Activated naive CD4-positive, alpha-beta T cell treated with Interleukin-2 at 50 U/mL for 16 hours (primary cell): ENCODE measurements around the gene STEEP1.
"Not testable (repeated sequence)": the region's sequence is repeated elsewhere in the genome, so short reads cannot be mapped to it uniquely, and the experiment has no call there.

Source experiments
- DNase-seq: peaks from one replicate; pipeline ENCODE4 v3.0.0-alpha.2; 2020

The STEEP1 gene

GRCh38 chrX:119529345-119530276 is 35.6 kb downstream of the STEEP1 start:
- no peak for DNase-seq

GRCh38 chrX:119523664-119524184 is 41.5 kb downstream of the STEEP1 start:
- no peak for DNase-seq

- no peak for DNase-seq
These were observed 44.0 kb downstream of the STEEP1 start for GRCh38 chrX:119521246-119521645.

- DNase-seq, result no peak
These were observed 46.8 kb downstream of the STEEP1 start for GRCh38 chrX:119518371-119518770.

DNA sequence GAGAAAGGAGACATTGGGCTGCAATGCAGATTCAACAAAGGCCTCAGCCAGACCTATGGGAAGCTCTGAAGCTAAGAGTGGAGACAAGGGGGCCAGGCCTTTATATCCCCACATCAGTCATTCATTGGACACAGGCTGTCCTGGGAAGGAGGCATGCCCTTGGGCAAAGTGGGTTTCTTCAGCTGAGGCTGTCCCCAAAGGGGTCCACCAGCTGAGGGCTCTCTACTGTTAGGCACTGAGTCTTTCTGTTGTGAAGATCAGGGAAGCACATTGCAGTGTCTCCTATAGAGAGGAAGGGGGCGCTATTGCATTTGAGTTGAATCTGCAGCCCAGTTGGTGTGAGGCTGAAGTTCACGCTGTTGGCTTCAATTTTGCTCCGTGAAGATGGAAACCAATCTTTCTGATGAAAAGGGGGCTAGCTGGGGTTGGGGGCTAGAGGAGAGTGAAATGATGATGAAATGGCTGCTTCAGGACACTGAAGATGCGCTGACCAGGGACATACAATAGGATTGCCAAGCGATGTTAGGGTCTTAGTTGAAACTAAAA is 49.0 kb downstream of the STEEP1 start:
- peak; percentile 11 for DNase-seq

GRCh38 chrX:119512146-119512800 is 52.9 kb downstream of the STEEP1 start:
- DNase-seq, result no peak

GRCh38 chrX:119507206-119507605 is 58.0 kb downstream of the STEEP1 start:
- DNase-seq, result no peak

DNA sequence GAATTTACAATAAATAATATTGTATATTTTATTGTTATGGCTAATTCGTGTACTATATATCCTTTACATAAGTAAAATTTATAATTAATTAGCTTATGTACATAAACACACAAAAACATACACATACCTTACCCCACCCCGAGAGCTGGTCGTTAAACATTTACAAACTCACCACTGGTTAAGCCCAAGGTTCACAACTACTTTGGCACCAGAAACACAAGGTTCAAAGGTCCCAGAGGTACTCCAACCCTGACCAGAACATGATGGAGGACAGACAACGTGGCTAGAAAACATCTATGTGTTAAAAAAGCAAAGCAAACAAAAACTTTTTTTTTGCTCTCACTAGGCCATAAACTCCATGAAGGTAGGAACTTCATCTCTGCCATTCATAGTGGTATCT is 59.3 kb downstream of the STEEP1 start:
- no peak for DNase-seq

- DNase-seq, result not testable (repeated sequence)
These were observed 60.1 kb downstream of the STEEP1 start for GRCh38 chrX:119505145-119505544.

DNA sequence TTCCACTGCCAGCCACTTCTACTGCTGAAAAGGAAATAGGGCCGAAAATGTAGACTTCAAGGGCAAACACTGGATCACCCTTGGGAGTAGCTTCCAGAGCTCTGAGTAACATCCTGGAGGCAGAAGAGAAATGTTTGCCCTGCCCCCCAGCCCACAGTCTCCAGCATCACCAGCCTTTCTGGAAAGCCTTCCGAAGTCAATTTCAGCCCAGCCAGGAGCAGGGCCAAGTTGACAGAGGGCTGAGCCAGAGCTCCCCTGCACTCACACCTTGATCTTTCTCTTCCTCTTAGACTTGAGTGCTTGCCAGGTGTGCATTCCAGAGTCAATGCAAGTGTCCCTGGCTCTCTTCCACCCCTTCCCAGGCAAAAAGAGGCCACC is 61.7 kb downstream of the STEEP1 start:
- no peak for DNase-seq

DNA sequence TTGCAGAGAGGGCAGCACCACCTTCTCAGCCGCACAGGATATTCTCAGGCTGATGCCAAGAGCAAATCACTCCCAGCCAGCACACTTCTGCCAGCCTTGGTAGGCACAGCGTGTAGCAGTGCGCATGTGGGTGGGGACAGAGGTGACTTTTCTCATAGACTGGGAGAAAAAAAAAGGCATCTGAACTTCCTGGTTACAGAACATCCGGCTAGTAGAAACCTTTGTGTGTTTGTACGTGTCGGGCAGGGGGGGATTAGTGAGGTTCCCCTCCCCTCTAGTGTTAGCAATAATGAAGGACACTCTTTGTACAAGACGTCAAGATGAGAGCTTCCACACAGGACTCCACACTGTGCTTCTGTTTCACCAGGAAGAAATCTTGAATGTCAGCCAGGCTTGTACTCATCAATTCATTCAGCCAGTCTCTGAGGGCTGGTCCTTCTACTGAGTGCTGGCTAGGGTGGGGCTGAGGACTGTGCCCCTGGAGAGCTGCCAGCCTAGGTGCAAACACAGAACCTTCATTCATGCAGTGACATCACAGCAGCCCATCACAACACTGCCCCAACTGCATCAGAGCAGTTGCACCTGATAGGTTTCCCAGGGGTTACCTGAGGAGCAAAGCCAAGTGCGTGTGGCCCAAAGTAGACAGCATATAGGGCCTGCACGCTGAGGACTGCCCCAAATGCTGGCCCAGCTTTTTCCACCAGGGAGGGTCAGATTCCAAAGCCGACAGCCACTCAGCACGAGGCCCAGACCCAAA is 62.3 kb downstream of the STEEP1 start:
- DNase-seq, result peak; percentile 16

GRCh38 chrX:119501511-119502148 is 63.6 kb downstream of the STEEP1 start:
- no peak for DNase-seq

DNA sequence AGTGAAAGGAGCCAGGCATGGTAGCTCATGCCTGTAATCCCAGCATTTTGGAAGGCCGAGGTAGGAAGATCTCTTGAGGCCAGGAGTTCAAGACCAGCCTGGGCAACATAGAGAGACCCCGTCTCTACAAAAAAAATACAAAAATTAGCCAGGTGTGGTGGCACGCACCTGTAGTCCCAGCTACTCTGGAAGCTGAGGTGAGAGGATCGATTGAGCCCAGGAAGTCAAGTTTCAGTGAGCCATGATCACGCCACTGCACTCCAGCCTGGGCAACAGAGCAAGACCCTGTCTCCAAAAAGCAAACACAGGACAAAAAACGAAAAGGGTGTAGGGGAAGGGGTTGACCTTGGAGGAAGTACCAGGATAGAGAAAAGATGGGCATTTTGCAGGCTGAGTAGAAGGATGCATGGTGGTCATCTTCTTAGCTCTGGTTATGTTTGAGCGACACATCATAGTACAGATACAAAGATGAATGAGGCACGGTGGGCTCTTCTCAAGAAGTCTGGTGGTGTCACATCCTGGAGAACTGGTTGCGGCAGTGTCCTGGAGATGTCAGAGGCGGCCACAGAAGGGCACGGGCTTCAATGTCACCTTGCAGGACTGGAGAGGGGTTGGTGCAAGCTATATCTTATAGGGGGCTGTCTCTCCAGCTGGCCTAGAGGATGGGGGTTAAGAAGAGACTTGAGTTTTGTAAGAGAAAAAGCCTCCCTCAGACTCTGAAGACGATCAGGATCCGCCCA is 65.0 kb downstream of the STEEP1 start:
- no peak for DNase-seq

DNA sequence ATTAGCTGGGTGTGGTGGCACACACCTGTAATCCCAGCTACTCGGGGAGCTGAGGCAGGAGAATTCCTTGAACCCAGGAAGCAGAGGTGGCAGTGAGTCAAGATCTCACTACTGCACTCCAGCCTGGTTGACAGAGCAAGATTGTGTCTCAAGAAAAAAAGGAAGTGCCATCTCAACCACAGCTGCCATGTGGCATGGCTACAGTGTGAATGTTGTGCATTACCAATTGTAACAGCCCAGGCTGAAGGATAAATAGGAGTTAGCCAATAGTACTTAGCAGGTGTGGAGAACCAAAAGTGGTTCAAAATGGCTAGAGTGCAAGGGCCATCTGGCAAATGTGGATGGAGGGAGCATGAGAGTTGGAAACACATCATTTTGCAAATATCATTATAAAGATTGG is 68.0 kb downstream of the STEEP1 start:
- DNase-seq, result no peak

DNA sequence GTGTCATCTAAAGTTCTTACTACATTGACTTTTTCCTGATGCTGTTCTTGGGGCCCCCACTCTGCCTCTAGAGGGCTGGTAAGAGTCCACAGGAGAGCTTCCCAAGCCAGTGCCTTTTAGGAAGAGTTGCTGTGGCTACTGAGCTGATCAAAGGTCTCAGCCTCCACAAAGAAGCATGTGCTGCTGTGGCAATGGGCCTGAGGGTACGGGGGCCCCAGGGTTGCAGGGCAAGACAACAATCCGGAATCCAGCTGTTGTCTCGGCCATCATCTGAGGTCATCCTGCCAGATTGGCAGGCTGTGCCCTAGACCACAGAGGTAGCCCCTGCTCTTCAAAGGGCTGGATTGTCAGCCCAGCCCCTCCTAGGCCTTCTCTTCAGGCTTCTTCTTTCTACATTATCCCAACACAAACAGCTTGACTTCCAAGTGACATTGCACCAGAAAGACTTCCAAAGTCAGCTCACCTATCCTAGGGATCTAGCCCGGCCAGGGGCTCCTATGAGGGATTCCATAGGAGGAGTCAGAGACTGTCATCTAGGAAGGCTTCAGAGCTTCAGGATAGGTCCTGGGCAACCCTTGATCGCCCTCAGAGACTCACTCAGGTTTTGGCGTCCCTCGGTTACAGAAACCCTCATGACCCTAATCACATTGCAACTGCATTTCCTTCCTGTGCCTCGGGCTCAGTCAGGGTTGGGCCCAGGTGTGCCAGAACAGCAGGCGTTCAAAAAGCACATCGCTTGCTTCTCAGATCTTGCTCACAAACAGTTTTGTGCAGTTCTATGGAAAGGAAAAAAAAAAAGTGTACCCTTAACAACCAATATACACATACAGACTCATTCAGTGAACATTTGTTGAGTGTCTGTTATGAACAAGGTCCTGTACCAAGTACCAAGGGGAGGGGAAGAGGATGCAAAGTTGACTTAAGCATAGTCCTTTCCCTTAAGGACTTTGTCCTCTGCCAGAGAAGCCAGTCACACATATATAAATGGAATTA is 69.2 kb downstream of the STEEP1 start:
- DNase-seq, result no peak

- DNase-seq, result not testable (repeated sequence)
These were observed 71.2 kb downstream of the STEEP1 start for GRCh38 chrX:119493851-119494495.

- no peak for DNase-seq
These were observed 72.7 kb downstream of the STEEP1 start for GRCh38 chrX:119492463-119492862.

- DNase-seq, result no peak
These were observed 75.8 kb downstream of the STEEP1 start for GRCh38 chrX:119489212-119490074.

DNA sequence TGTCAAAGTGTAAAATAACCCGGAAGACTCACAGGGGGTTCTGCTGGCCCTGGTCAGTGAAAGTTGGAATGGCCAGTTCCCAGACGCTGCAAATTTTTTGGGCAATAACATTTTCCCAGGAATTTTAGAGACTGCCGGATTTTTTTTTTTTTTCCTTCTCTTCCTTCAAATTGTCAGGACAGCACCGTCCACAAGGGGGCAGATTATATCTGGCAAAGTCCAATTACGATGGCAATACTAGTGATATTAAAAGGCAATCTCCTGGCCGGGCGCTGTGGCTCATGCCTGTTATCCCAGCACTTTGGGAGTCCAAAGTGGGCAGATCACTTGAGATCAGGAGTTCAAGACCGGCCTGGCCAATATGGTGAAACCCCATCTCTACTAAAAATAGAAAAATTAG is 76.5 kb downstream of the STEEP1 start:
- peak; percentile 30 for DNase-seq
